Astrocyte of the spinal cord (primary cell): ENCODE results near the gene AIFM3.
"Not testable (repeated sequence)": the region's sequence is repeated elsewhere in the genome, so short reads cannot be mapped to it uniquely, and the experiment has no call there.

ENCODE experiments used
- DNase-seq: peaks from one replicate; pipeline ENCODE4 v3.0.0; 2011; ENCODE audit warnings: low read depth, low spot score
- H3K4me3 ChIP-seq: 2 replicates; pipeline ENCODE4 v1.5.1; 2011; ENCODE audit warnings: low read depth, mild to moderate bottlenecking, low read length, moderate library complexity
- CTCF ChIP-seq: IDR thresholded peaks from 2 replicates; pipeline ENCODE4 v1.5.1; 2012; ENCODE audit warnings: low read depth, mild to moderate bottlenecking, low read length, inconsistent platforms
- in situ Hi-C: cut with HindIII; loops from 2 replicates; pipeline ENCODE4 v1.10.0; 2017; ENCODE audit warnings: low sequenced_read_pairs

Gene AIFM3

GRCh38 chr22:20937031-20937793, 29.8 kb upstream of the AIFM3 start:
- in situ Hi-C loops: no loop called here
- TF ChIP-seq CTCF: no peak
- H3K4me3 ChIP-seq: no peak overlapping the region
- no peak for DNase-seq

DNA sequence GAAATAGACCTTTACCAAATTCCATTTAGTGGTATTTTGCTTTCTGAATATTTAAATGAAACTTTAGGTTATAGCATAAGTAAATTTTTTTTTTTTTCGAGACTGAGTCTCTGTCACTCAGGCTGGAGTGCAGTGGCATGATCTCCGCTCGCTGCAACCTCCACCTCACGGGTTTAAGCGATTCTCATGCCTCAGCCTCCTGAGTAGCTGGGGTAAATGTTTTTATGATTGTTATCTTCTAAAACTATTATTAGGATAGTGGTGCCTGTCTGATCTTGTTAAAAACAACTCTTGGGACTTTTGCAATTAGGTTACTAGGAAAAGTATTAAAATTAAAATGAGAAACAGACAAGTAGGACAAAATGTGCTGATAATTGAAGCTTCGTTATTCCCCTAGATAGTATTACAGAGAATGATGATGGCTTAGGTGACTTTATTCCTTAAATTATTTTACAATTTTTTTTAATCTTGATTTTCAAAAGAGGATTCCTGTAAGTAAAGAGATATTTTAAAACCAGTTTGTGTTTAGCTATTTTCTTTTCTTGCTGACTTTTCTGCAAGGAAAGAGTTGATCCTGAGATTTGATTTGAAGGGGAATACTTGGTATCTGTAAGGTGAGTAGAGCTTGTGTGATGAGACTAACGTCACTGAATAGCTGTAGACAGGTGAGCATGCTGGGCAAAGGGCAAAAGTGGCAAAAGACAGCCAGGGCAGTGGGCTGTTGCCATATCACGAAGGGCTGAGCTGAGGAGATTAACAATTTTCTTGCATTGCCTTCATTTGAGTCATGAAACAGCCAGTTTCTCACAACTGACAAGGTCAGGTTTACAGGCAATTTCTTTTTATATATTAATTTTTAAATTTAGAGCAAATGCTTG, 29.0 kb upstream of the AIFM3 start:
- DNase-seq: no peak
- in situ Hi-C loops: no loop called here
- H3K4me3 ChIP-seq: no peak overlapping the region
- TF ChIP-seq CTCF: no peak

DNA sequence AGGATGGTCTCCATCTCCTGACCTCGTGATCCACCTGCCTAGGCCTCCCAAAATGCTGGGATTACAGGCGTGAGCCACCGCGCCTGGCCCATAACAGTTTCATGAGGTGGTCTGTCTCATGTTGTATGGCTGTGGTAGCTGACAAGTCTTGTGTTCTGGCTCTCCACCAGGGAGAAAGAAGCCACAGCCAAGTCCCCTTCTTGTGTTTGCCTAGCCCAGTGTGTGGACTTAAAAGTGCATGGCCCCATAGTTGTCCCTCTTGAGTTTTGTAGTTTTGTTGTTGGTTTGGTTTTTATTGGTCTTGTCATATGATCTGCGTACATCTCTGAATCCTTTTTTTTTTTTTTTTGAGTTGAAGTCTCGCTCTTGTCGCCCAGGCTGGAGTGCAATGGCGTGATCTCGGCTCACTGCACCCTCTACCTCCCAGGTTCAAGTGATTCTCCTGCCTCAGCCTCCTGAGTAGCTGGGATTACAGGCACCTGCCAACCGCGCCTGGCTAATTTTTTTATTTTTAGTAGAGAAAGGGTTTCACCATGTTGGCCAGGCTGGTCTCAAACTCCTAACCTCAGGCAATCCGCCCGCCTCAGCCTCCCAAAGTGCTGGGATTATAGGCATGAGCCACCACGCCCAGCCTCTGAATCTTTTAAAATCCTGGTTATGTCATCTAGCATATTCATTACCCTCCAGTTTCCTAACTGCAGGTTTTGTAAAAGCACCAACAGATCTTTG, 27.4 kb upstream of the AIFM3 start:
- in situ Hi-C loops, DNase-seq: not testable (repeated sequence)

GRCh38 chr22:20940186-20940651, 26.8 kb upstream of the AIFM3 start:
- H3K4me3 ChIP-seq: no peak overlapping the region
- TF ChIP-seq CTCF: no peak
- in situ Hi-C loops: no loop called here
- DNase-seq: no peak

More for the DNA sequence above, 27.4 kb upstream of the AIFM3 start:
- H3K4me3 ChIP-seq: not testable (repeated sequence)

- TF ChIP-seq CTCF: no peak
- no peak for DNase-seq
- H3K4me3 ChIP-seq: no peak overlapping the region
- in situ Hi-C loops: no loop called here
Observed at GRCh38 chr22:20940904-20941385, 26.1 kb upstream of the AIFM3 start.

DNA sequence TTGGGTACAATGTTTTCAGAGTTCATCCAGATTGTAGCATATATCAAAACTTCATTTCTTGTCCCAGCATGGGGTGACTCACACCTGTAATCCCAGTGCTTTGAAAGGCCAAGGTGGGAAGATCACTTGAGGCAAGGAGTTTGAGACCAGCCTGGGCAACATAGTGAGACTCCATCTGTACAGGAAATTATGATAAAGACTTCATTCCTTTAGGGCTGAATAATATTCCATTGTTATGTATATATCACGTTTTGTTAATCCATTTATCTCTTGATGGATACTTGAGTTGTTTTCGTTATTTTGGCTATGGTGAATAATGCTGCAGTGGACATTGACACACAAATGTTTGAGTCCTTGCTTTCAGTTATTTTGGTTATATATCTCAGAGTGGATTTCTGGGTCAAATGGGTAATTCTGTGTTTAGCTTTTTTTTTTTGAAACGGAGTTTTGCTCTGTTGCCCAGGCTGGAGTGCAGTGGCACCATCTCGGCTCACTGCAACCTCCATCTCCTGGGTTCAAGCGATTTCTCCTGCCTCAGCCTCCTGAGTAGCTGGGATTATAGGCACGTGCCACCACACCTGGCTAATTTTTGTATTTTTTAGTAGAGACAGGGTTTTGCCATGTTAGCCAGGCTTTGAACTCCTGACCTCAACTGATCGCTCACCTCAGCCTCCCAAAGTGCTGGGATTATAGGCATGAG, 24.7 kb upstream of the AIFM3 start:
- H3K4me3 ChIP-seq, DNase-seq, in situ Hi-C loops: not testable (repeated sequence)
